OCI-LY1 (cell line): ENCODE measurements around the gene LRFN2.

Source experiments
- H2AFZ ChIP-seq: fragments of 200-600 bp; sonication (generic), shearing (Covaris generic); 2 replicates; pipeline ENCODE4 v1.6.0; 2014; ENCODE audit warnings: antibody characterized with exemption, mild to moderate bottlenecking, low read length
- H3F3A ChIP-seq: fragments of 200-600 bp; sonication (generic), shearing (Covaris generic); 2 replicates; pipeline ENCODE4 v1.6.0; 2014; ENCODE audit warnings: mild to moderate bottlenecking, antibody characterized with exemption, low read length, moderate library complexity; ENCODE audit not compliant: insufficient read depth
- H3K27ac ChIP-seq: fragments of 200-600 bp; sonication (generic); 2 replicates; pipeline ENCODE4 v1.5.1; 2014; ENCODE audit warnings: low read length, mixed run types, mild to moderate bottlenecking, low read depth; ENCODE audit not compliant: poor library complexity, severe bottlenecking
- H3K27me3 ChIP-seq: fragments of 200-600 bp; sonication (generic); 2 replicates; pipeline ENCODE4 v1.6.0; 2014; ENCODE audit warnings: antibody characterized with exemption, mild to moderate bottlenecking, low read length, moderate library complexity; ENCODE audit not compliant: insufficient read depth
- H3K36me3 ChIP-seq: fragments of 200-600 bp; sonication (generic); 2 replicates; pipeline ENCODE4 v1.6.1; 2014; ENCODE audit warnings: mild to moderate bottlenecking, antibody characterized with exemption, low read length, moderate library complexity, mixed read lengths; ENCODE audit not compliant: insufficient read depth
- H3K4me1 ChIP-seq: fragments of 200-600 bp; sonication (generic); 2 replicates; pipeline ENCODE4 v1.5.1; 2014; ENCODE audit warnings: mild to moderate bottlenecking, low read length, moderate library complexity; ENCODE audit not compliant: insufficient read depth, severe bottlenecking
- H3K4me2 ChIP-seq: fragments of 200-600 bp; sonication (generic), shearing (Covaris generic); 2 replicates; pipeline ENCODE4 v1.6.1; 2014; ENCODE audit warnings: low read length
- H3K4me3 ChIP-seq: fragments of 200-600 bp; sonication (generic); 2 replicates; pipeline ENCODE4 v1.5.1; 2014; ENCODE audit warnings: low read length, low read depth, mild to moderate bottlenecking, mixed read lengths; ENCODE audit not compliant: poor library complexity, severe bottlenecking
- H3K79me2 ChIP-seq: fragments of 200-600 bp; shearing (Covaris generic); 2 replicates; pipeline ENCODE4 v1.6.1; 2016; ENCODE audit warnings: mixed run types, low read length, mixed read lengths; ENCODE audit not compliant: insufficient read depth
- H3K9ac ChIP-seq: fragments of 200-600 bp; sonication (generic), shearing (Covaris generic); 2 replicates; pipeline ENCODE4 v1.6.1; 2014; ENCODE audit warnings: mild to moderate bottlenecking, low read length, mixed read lengths
- H3K9me2 ChIP-seq: fragments of 200-600 bp; sonication (generic), shearing (Covaris generic); 2 replicates; pipeline ENCODE4 v1.6.1; 2014; ENCODE audit warnings: low read depth, mild to moderate bottlenecking, low read length, mixed read lengths
- H3K9me3 ChIP-seq: fragments of 200-600 bp; shearing (Covaris generic); 2 replicates; pipeline ENCODE4 v1.6.1; 2014; ENCODE audit warnings: low read length, mixed read lengths
- H4K20me1 ChIP-seq: fragments of 200-600 bp; sonication (generic), shearing (Covaris generic); 2 replicates; pipeline ENCODE4 v1.6.0; 2016; ENCODE audit warnings: mild to moderate bottlenecking, low read length; ENCODE audit not compliant: insufficient read depth
- EZH2 ChIP-seq: fragments of 200-600 bp; sonication (generic), shearing (Covaris generic); IDR thresholded peaks from 2 replicates; pipeline ENCODE4 v1.8.0; 2017; ENCODE audit warnings: borderline replicate concordance, mixed run types, mild to moderate bottlenecking, antibody characterized with exemption, low read length, moderate library complexity, mixed read lengths
- TF ChIP-seq, protein P1 (sequence below): fragments of 200-600 bp; sonication (generic), shearing (Covaris generic); IDR thresholded peaks from 2 replicates; pipeline ENCODE4 v1.5.1; 2017; ENCODE audit warnings: mild to moderate bottlenecking, antibody characterized with exemption, low read length, moderate library complexity, mixed read lengths

LRFN2 gene

GRCh38 chr6:40558102-40558501 lies 29.1 kb downstream of the LRFN2 start:
- H3K9me2 ChIP-seq: no peaks in the 10 kb centered on the region
- no peaks in the 10 kb centered on the region for H3K27me3 ChIP-seq
- H3K4me1 ChIP-seq: no peaks in the 10 kb centered on the region
- H3K4me3 ChIP-seq: no peak overlapping the region
- no peak overlapping the region for H3K9ac ChIP-seq
- no peak for TF ChIP-seq EZH2
- TF ChIP-seq, protein P1, sequence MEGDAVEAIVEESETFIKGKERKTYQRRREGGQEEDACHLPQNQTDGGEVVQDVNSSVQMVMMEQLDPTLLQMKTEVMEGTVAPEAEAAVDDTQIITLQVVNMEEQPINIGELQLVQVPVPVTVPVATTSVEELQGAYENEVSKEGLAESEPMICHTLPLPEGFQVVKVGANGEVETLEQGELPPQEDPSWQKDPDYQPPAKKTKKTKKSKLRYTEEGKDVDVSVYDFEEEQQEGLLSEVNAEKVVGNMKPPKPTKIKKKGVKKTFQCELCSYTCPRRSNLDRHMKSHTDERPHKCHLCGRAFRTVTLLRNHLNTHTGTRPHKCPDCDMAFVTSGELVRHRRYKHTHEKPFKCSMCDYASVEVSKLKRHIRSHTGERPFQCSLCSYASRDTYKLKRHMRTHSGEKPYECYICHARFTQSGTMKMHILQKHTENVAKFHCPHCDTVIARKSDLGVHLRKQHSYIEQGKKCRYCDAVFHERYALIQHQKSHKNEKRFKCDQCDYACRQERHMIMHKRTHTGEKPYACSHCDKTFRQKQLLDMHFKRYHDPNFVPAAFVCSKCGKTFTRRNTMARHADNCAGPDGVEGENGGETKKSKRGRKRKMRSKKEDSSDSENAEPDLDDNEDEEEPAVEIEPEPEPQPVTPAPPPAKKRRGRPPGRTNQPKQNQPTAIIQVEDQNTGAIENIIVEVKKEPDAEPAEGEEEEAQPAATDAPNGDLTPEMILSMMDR: no peak
- no peaks in the 10 kb centered on the region for H3K79me2 ChIP-seq
- no peak overlapping the region for H3K27ac ChIP-seq
- H3K9me3 ChIP-seq: no peaks in the 10 kb centered on the region
- H3K4me2 ChIP-seq: no peak overlapping the region
- H2AFZ ChIP-seq: no peak overlapping the region
- H4K20me1 ChIP-seq: no peaks in the 10 kb centered on the region
- H3K36me3 ChIP-seq: no peaks in the 10 kb centered on the region
- no peaks in the 10 kb centered on the region for H3F3A ChIP-seq

- no peaks in the 10 kb centered on the region for H3K9me3 ChIP-seq
- H3K4me2 ChIP-seq: no peak overlapping the region
- H3K9ac ChIP-seq: no peak overlapping the region
- no peak overlapping the region for H2AFZ ChIP-seq
- no peaks in the 10 kb centered on the region for H4K20me1 ChIP-seq
- no peaks in the 10 kb centered on the region for H3K27me3 ChIP-seq
- no peak overlapping the region for H3K27ac ChIP-seq
- H3K4me1 ChIP-seq: no peaks in the 10 kb centered on the region
- no peak for TF ChIP-seq EZH2
- TF ChIP-seq, protein P1: no peak
- no peaks in the 10 kb centered on the region for H3F3A ChIP-seq
- no peaks in the 10 kb centered on the region for H3K9me2 ChIP-seq
- H3K79me2 ChIP-seq: no peaks in the 10 kb centered on the region
- H3K36me3 ChIP-seq: no peaks in the 10 kb centered on the region
- no peak overlapping the region for H3K4me3 ChIP-seq
These were observed 30.3 kb downstream of the LRFN2 start for GRCh38 chr6:40556881-40557280.

- no peaks in the 10 kb centered on the region for H3K4me1 ChIP-seq
- no peak overlapping the region for H2AFZ ChIP-seq
- H3F3A ChIP-seq: no peaks in the 10 kb centered on the region
- H4K20me1 ChIP-seq: no peaks in the 10 kb centered on the region
- H3K4me3 ChIP-seq: no peak overlapping the region
- no peak overlapping the region for H3K9ac ChIP-seq
- no peaks in the 10 kb centered on the region for H3K36me3 ChIP-seq
- no peaks in the 10 kb centered on the region for H3K27me3 ChIP-seq
- H3K4me2 ChIP-seq: no peak overlapping the region
- H3K27ac ChIP-seq: no peak overlapping the region
- TF ChIP-seq, protein P1: no peak
- no peak for TF ChIP-seq EZH2
- no peaks in the 10 kb centered on the region for H3K9me2 ChIP-seq
- no peaks in the 10 kb centered on the region for H3K79me2 ChIP-seq
- no peaks in the 10 kb centered on the region for H3K9me3 ChIP-seq
These were observed 31.1 kb downstream of the LRFN2 start for GRCh38 chr6:40556023-40556422.
